DOHH2 (cell line): ENCODE data around the gene TUSC2.

Experiments
- H3F3A ChIP-seq: fragments of 200-600 bp; sonication (generic), shearing (Covaris generic); 2 replicates; pipeline ENCODE4 v1.6.0; 2016; ENCODE audit warnings: antibody characterized with exemption, mild to moderate bottlenecking; ENCODE audit not compliant: control insufficient read depth, insufficient read depth
- H3K27ac ChIP-seq: fragments of 200-600 bp; sonication (generic); 2 replicates; pipeline ENCODE4 v1.5.1; 2014; ENCODE audit warnings: low read depth, mild to moderate bottlenecking, low read length, moderate library complexity
- H3K27me3 ChIP-seq: fragments of 200-600 bp; sonication (generic); 2 replicates; pipeline ENCODE4 v1.6.1; 2014; ENCODE audit warnings: mild to moderate bottlenecking, low read length, mixed read lengths; ENCODE audit not compliant: control insufficient read depth
- H3K36me3 ChIP-seq: fragments of 200-600 bp; sonication (generic); 2 replicates; pipeline ENCODE4 v1.6.1; 2014; ENCODE audit warnings: mild to moderate bottlenecking, low read length, moderate library complexity, mixed read lengths; ENCODE audit not compliant: control insufficient read depth
- H3K4me1 ChIP-seq: fragments of 200-600 bp; sonication (generic); 2 replicates; pipeline ENCODE4 v1.6.1; 2014; ENCODE audit warnings: mild to moderate bottlenecking, low read length, mixed read lengths; ENCODE audit not compliant: control insufficient read depth
- H3K4me2 ChIP-seq: fragments of 200-600 bp; sonication (generic); 2 replicates; pipeline ENCODE4 v1.6.0; 2014; ENCODE audit warnings: mild to moderate bottlenecking, low read length, moderate library complexity
- H3K4me3 ChIP-seq: fragments of 200-600 bp; sonication (generic); 2 replicates; pipeline ENCODE4 v1.5.1; 2014; ENCODE audit warnings: mild to moderate bottlenecking, low read length, mixed read lengths
- H3K79me2 ChIP-seq: fragments of 200-600 bp; sonication (generic); 2 replicates; pipeline ENCODE4 v1.6.1; 2014; ENCODE audit warnings: mild to moderate bottlenecking, low read length, mixed read lengths; ENCODE audit not compliant: control insufficient read depth
- H3K9me2 ChIP-seq: fragments of 200-600 bp; sonication (generic); replicated peaks from 2 replicates; pipeline ENCODE4 v1.6.1; 2014; ENCODE audit warnings: mild to moderate bottlenecking, low read length, mixed read lengths; ENCODE audit not compliant: control insufficient read depth
- H3K9me3 ChIP-seq: fragments of 200-600 bp; sonication (generic); 2 replicates; pipeline ENCODE4 v1.6.1; 2014; ENCODE audit warnings: antibody characterized with exemption, low read length, mixed read lengths; ENCODE audit not compliant: control insufficient read depth, insufficient read depth
- H4K20me1 ChIP-seq: fragments of 200-600 bp; sonication (generic); 2 replicates; pipeline ENCODE4 v1.6.0; 2014; ENCODE audit warnings: low read depth, mild to moderate bottlenecking, antibody characterized with exemption, low read length, moderate library complexity; ENCODE audit not compliant: control insufficient read depth, insufficient read depth
- CTCF ChIP-seq: fragments of 200-600 bp; sonication (generic); IDR thresholded peaks from one replicate; pipeline ENCODE4 v1.5.1; 2014; ENCODE audit warnings: antibody characterized with exemption, mild to moderate bottlenecking, low read depth, low read length; ENCODE audit not compliant: poor library complexity, severe bottlenecking
- EZH2phosphoT487 ChIP-seq: fragments of 200-600 bp; sonication (generic); IDR thresholded peaks from 2 replicates; pipeline ENCODE4 v1.6.1; 2017; ENCODE audit warnings: borderline replicate concordance, mild to moderate bottlenecking, antibody characterized with exemption, low read length, moderate library complexity, mixed read lengths

Gene TUSC2

GRCh38 chr3:50327943-50328691 is at the start of gene TUSC2:
TUSC2 (minus strand) TSS chr3:50328223; CDS start chr3:50328099, 124 bp downstream.
- peaks cover 68% of the 10 kb centered on the region for H3K36me3 ChIP-seq

GRCh38 chr3:50375258-50375931 is 47.4 kb upstream of the TUSC2 start:
- no peaks in the 10 kb centered on the region for H3K9me2 ChIP-seq
- H3K9me3 ChIP-seq, result no peaks in the 10 kb centered on the region
- H3K4me1 ChIP-seq, result no peaks in the 10 kb centered on the region
- peaks cover 7% of the 10 kb centered on the region for H3K27me3 ChIP-seq
- TF ChIP-seq CTCF (peak; percentile 48), EZH2phosphoT487 (no peak)
- no peaks in the 10 kb centered on the region for H3K79me2 ChIP-seq
- H3K27ac ChIP-seq, result no peak overlapping the region
- no peaks in the 10 kb centered on the region for H4K20me1 ChIP-seq
- no peak overlapping the region for H3K4me2 ChIP-seq
- no peak overlapping the region for H3K4me3 ChIP-seq
- H3K36me3 ChIP-seq, result no peaks in the 10 kb centered on the region
- no peaks in the 10 kb centered on the region for H3F3A ChIP-seq

More at GRCh38 chr3:50327943-50328691, at the start of gene TUSC2:
- Histone ChIP-seq H3K9me2 (no peaks in the 10 kb centered on the region), H3K4me2 (peak within 1 kb of the TSS; percentile 72), H3K4me3 (peak within 1 kb of the TSS; percentile 91), H3K9me3 (no peaks in the 10 kb centered on the region), H3K4me1 (peaks cover 23% of the 10 kb centered on the region), H3K79me2 (peaks cover 35% of the 10 kb centered on the region), H3K27me3 (no peaks in the 10 kb centered on the region), H3K27ac (peak within 1 kb of the TSS; percentile 36), H4K20me1 (no peaks in the 10 kb centered on the region), H3F3A (peaks cover 21% of the 10 kb centered on the region)
- TF ChIP-seq EZH2phosphoT487 (no peak), CTCF (no peak)

- no peak overlapping the region for H3K4me2 ChIP-seq
These were observed 46.6 kb upstream of the TUSC2 start for GRCh38 chr3:50374363-50375257.

More at GRCh38 chr3:50374363-50375257, 46.6 kb upstream of the TUSC2 start:
- H3K9me3 ChIP-seq, result no peaks in the 10 kb centered on the region
- H4K20me1 ChIP-seq, result no peaks in the 10 kb centered on the region
- no peaks in the 10 kb centered on the region for H3K36me3 ChIP-seq
- no peak for TF ChIP-seq CTCF
- no peak for TF ChIP-seq EZH2phosphoT487
- H3K4me3 ChIP-seq, result no peak overlapping the region
- H3F3A ChIP-seq, result no peaks in the 10 kb centered on the region
- H3K27ac ChIP-seq, result no peak overlapping the region
- no peaks in the 10 kb centered on the region for H3K79me2 ChIP-seq
- H3K9me2 ChIP-seq, result no peaks in the 10 kb centered on the region
- no peaks in the 10 kb centered on the region for H3K4me1 ChIP-seq
- H3K27me3 ChIP-seq, result peaks cover 7% of the 10 kb centered on the region
